ENCODE measurements around the gene PTOV1. TPM values are rescaled to one million over a fixed set of nuclear protein-coding genes. Genes with fewer than 3 reads are reported as not detected.

PTOV1 gene
- total RNA-seq, 1 experiment from 2014 or later, result 331 TPM

GRCh38 chr19:49844138-49845095 is 6.5 kb upstream of the PTOV1 start:
- TF ChIP-seq EZH2 (IDR thresholded peaks at IDR 0.05; ENCODE audit: borderline replicate concordance, low read depth, low read length, poor library complexity, severe bottlenecking), result no peak
- no peak for TF ChIP-seq CTCF (conservative IDR thresholded peaks at IDR 0.05; ENCODE audit: low read depth, low read length)
- DNase-seq (ENCODE audit: low spot score), result no peak
- no peak overlapping the region for H3K4me3 ChIP-seq (ENCODE audit: low read depth, low read length, poor library complexity, severe bottlenecking)
- no TSS peak for BruUV-seq (replicated peaks)
- intact Hi-C loops (cut with micrococcal nuclease; ENCODE audit: unreplicated experiment), result no loop called here
- peaks cover 23% of the 10 kb centered on the region for H3K36me3 ChIP-seq (ENCODE audit: insufficient read depth, low read length, poor library complexity, severe bottlenecking)
- H3K4me1 ChIP-seq (ENCODE audit: insufficient read depth, low read length, poor library complexity, severe bottlenecking), result no peaks in the 10 kb centered on the region
- H3K27me3 ChIP-seq (replicated peaks; ENCODE audit: insufficient read depth, low read depth, low read length, poor library complexity), result no peaks in the 10 kb centered on the region
- ChIA-PET POLR2A (ENCODE audit: low non-redundant PET) (no interaction called here), CTCF (no interaction called here)
- H3K27ac ChIP-seq (ENCODE audit: low read depth, low read length, poor library complexity, severe bottlenecking), result no peak overlapping the region
- peaks cover 7% of the 10 kb centered on the region for H3K9me3 ChIP-seq (ENCODE audit: low read depth, low read length, poor library complexity, severe bottlenecking)

GRCh38 chr19:49845414-49845813 is 5.5 kb upstream of the PTOV1 start:
- H3K9me3 ChIP-seq (ENCODE audit: low read depth, low read length, poor library complexity, severe bottlenecking), result peaks cover 9% of the 10 kb centered on the region
- POLR2A ChIA-PET (ENCODE audit: low non-redundant PET), result no interaction called here
- intact Hi-C loops (cut with micrococcal nuclease; ENCODE audit: unreplicated experiment), result no loop called here
- TF ChIP-seq EZH2 (IDR thresholded peaks at IDR 0.05; ENCODE audit: borderline replicate concordance, low read depth, low read length, poor library complexity, severe bottlenecking) (no peak), CTCF (conservative IDR thresholded peaks at IDR 0.05; ENCODE audit: low read depth, low read length) (0 out of 2 replicates have a peak, but pooled peaks have one; percentile 11)
- no peak overlapping the region for H3K27ac ChIP-seq (ENCODE audit: low read depth, low read length, poor library complexity, severe bottlenecking)
- BruUV-seq (replicated peaks), result no TSS peak
- DNase-seq (ENCODE audit: low spot score), result no peak
- CTCF ChIA-PET, result no interaction called here
- peaks cover 5% of the 10 kb centered on the region for H3K4me1 ChIP-seq (ENCODE audit: insufficient read depth, low read length, poor library complexity, severe bottlenecking)
- H3K4me3 ChIP-seq (ENCODE audit: low read depth, low read length, poor library complexity, severe bottlenecking), result no peak overlapping the region
- H3K27me3 ChIP-seq (replicated peaks; ENCODE audit: insufficient read depth, low read depth, low read length, poor library complexity), result no peaks in the 10 kb centered on the region
- peaks cover 16% of the 10 kb centered on the region for H3K36me3 ChIP-seq (ENCODE audit: insufficient read depth, low read length, poor library complexity, severe bottlenecking)

- no TSS peak for BruUV-seq (replicated peaks)
- intact Hi-C loops (cut with micrococcal nuclease; ENCODE audit: unreplicated experiment), result no loop called here
- POLR2A ChIA-PET (ENCODE audit: low non-redundant PET), result no interaction called here
- H3K27ac ChIP-seq (ENCODE audit: low read depth, low read length, poor library complexity, severe bottlenecking), result no peak overlapping the region
- CTCF ChIA-PET, result no interaction called here
- no peaks in the 10 kb centered on the region for H3K27me3 ChIP-seq (replicated peaks; ENCODE audit: insufficient read depth, low read depth, low read length, poor library complexity)
- TF ChIP-seq EZH2 (IDR thresholded peaks at IDR 0.05; ENCODE audit: borderline replicate concordance, low read depth, low read length, poor library complexity, severe bottlenecking) (no peak), CTCF (conservative IDR thresholded peaks at IDR 0.05; ENCODE audit: low read depth, low read length) (no peak)
- no peak overlapping the region for H3K4me3 ChIP-seq (ENCODE audit: low read depth, low read length, poor library complexity, severe bottlenecking)
- peaks cover 5% of the 10 kb centered on the region for H3K4me1 ChIP-seq (ENCODE audit: insufficient read depth, low read length, poor library complexity, severe bottlenecking)
- H3K9me3 ChIP-seq (ENCODE audit: low read depth, low read length, poor library complexity, severe bottlenecking), result peaks cover 9% of the 10 kb centered on the region
- no peak for DNase-seq (ENCODE audit: low spot score)
- peaks cover 6% of the 10 kb centered on the region for H3K36me3 ChIP-seq (ENCODE audit: insufficient read depth, low read length, poor library complexity, severe bottlenecking)
Measured at GRCh38 chr19:49846408-49846807, 4.6 kb upstream of the PTOV1 start.
